ENCODE measurements around the gene NIP7.
A peak's percentile ranks its signal among the peaks of the same experiment; 100 is the strongest.

The NIP7 gene

DNA sequence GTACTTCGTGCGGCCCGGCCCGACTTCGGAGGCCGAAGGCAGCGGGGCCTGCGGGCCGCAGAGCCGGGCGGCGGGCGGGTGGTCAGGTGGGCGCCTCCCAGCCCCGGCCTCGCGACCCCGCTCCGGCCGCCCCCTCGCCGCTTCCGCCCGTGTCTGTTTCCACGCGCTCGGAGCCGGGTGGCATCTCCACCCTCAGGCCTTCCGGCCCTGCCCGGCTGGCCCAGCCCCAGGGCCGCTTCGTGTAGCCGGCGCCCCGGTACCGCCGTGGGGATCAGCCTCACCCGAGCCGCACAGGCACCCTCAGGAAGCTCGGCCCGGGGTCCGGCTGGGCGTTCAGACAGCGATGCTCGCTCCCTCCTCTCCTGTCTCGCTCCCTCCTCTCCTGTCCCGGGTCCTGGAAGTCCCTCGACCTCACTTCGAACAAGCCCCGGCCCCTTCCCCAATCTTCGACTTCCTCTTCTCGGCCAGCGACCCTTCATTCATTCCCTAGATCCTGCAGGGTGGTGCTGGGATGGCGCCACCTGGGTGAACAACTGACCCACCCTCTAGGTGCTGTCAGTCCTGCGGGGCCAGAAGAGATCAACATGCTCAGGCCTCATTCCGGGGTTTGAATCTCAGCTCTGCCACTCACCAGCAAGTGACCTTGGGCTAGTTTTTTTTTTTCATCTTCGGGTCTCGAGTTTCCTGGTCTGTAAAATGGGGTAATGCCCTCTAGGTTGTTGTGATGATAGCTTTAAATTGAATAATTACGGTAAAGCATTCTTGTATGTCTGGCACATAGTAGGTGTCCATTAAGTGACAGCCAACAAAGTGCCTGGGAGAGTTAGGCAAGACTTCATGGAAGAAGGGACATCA is 27.8 kb upstream of the NIP7 start:
- peak; percentile 68 for DNase-seq (ENCODE audit: low read depth)
- peak overlapping the region; percentile 84 for H3K4me3 ChIP-seq (ENCODE audit: low read depth, low read length)
- TF ChIP-seq, protein P1, sequence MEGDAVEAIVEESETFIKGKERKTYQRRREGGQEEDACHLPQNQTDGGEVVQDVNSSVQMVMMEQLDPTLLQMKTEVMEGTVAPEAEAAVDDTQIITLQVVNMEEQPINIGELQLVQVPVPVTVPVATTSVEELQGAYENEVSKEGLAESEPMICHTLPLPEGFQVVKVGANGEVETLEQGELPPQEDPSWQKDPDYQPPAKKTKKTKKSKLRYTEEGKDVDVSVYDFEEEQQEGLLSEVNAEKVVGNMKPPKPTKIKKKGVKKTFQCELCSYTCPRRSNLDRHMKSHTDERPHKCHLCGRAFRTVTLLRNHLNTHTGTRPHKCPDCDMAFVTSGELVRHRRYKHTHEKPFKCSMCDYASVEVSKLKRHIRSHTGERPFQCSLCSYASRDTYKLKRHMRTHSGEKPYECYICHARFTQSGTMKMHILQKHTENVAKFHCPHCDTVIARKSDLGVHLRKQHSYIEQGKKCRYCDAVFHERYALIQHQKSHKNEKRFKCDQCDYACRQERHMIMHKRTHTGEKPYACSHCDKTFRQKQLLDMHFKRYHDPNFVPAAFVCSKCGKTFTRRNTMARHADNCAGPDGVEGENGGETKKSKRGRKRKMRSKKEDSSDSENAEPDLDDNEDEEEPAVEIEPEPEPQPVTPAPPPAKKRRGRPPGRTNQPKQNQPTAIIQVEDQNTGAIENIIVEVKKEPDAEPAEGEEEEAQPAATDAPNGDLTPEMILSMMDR (IDR thresholded peaks at IDR 0.05; ENCODE audit: insufficient read depth, low read depth, low read length, missing control alignments): no peak

DNA sequence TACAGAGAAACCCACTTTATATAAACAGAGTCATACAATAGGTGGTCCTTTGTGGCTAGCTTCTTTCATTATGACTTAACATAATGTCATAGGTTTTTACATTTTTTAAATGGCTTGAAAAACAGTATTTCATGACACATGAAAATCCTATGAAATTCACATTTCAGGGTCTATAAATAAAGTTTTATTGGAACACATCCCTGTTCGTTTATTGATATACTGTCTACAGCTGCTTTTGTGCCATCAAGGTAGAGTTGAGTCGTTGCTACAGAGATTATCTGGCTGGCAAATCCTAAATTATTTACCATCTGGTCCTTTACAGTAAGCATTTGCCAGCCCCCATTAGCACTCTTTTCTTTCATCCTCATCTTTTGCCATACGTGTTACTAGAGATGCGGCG is 26.1 kb upstream of the NIP7 start:
- no peak for DNase-seq (ENCODE audit: low read depth)
- no peak overlapping the region for H3K4me3 ChIP-seq (ENCODE audit: low read depth, low read length)
- TF ChIP-seq, protein P1 (IDR thresholded peaks at IDR 0.05; ENCODE audit: insufficient read depth, low read depth, low read length, missing control alignments): no peak

DNA sequence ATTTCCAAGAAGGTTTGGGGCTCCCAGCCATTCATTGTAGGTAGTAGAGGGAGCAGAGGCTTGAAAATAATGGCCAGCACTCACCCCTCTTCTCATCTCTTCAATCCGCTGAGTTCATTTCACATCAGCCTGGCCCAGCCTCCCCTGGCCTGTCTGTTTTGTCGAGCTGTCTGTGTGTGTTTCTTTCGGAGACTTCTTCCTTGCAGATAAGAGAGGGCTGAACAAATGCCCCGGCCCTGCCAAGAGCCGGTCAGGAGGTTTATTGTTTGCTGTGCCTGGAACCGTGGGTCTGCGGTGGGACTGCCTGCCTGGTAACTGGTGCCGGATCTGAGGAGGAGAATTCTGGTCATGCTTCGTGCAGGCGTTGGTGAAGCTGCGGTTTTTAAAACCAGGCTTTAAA is 25.0 kb upstream of the NIP7 start:
- no peak for DNase-seq (ENCODE audit: low read depth)
- H3K4me3 ChIP-seq (ENCODE audit: low read depth, low read length): no peak overlapping the region
- TF ChIP-seq, protein P1 (IDR thresholded peaks at IDR 0.05; ENCODE audit: insufficient read depth, low read depth, low read length, missing control alignments): no peak

DNA sequence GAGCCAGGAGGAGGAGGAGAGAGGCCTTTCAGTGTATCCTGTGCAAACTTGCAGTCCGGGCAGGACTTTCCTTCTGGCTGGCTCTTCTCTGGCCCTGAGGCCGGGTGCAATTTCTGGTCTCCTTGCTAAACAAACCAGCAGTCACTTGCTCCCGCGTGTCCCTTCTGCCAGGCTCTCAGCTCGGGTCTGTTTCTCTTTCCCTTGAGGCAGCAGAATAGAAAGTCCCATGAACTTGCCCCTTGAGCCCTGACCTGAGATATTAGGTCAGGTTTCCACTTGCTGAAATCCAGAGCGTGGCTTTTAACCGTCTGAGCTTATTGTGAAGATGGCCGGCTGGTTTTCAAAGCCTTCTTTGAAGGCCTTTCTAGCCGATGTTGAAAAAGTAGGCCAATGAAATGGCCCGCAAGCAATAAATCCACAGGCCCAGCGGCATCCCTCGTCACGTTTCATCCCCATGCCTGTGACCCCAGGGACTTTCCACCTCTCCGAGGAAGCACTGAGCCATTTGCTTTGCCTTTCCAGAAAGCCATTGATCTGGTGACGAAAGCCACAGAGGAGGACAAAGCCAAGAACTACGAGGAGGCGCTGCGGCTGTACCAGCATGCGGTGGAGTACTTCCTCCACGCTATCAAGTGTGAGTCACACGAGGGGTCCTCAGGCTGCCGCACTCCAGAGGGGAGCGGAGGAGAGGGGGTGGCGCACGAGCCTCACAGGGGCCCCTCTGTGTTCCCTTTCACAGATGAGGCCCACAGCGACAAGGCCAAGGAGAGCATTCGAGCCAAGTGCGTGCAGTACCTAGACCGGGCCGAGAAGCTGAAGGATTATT is 23.9 kb upstream of the NIP7 start:
- no peak overlapping the region for H3K4me3 ChIP-seq (ENCODE audit: low read depth, low read length)
- no peak for DNase-seq (ENCODE audit: low read depth)
- TF ChIP-seq, protein P1 (IDR thresholded peaks at IDR 0.05; ENCODE audit: insufficient read depth, low read depth, low read length, missing control alignments): no peak

DNA sequence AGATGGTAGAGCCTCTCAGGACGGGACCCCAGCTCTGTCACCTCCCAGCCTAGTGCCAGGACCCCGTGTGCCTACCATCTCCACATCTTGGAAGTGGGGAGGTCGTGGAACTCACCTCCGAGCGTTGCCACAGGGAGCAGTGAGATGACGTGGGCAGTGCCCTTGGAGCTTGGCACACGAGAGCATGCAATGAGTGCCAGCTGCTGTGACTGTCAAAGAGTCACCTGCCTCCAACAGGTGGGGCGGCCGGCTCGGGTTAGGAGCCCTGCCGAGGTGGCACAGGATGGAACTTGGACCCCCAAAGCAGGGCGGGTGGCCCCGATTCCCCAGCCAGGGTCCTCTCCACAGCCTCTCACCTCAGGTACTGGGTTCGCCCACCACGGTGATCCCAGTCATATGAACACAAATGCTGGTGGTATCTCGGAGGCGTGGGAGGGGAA is 23.0 kb upstream of the NIP7 start:
- TF ChIP-seq, protein P1 (IDR thresholded peaks at IDR 0.05; ENCODE audit: insufficient read depth, low read depth, low read length, missing control alignments): no peak
- no peak overlapping the region for H3K4me3 ChIP-seq (ENCODE audit: low read depth, low read length)
- no peak for DNase-seq (ENCODE audit: low read depth)

DNA sequence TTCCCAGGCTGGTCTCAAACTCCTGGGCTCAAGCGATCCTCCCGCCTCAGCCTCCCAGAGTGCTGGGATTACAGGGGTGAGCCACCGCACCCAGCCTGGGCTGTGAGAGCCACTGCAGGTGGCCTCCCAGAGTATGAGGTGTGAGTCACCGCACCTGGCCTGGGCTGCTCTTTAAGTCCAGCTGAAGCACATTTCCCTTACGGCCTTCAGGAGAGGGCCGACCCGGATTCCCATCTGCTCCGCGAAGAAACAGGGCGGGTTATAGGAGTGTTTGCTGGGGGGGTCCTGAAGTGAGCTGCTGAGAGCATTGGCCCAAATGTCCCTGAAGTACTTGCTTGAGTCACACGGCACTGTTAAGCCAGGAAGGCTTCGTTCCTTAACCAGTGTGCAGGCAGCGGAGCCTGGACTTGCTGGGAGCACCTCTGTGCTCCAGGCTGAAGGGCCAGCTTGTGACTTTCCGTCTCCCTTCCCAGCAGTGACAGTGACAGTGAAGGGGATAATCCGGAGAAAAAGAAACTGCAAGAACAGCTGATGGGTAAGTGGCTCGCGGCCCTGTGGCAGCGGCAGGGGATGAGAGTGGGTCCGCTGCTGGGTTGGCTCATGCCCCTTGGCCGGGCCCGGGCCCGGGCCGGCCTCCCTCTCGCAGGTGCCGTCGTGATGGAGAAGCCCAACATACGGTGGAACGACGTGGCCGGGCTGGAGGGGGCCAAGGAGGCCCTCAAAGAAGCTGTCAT is 21.2 kb upstream of the NIP7 start:
- TF ChIP-seq, protein P1 (IDR thresholded peaks at IDR 0.05; ENCODE audit: insufficient read depth, low read depth, low read length, missing control alignments): no peak
- H3K4me3 ChIP-seq (ENCODE audit: low read depth, low read length): no peak overlapping the region
- DNase-seq (ENCODE audit: low read depth): no peak
